ENCODE data around the gene SEC24B. TPM values are rescaled to one million over a fixed set of nuclear protein-coding genes. Genes with fewer than 3 reads are reported as not detected.

SEC24B gene
- total RNA-seq, 1 experiment from 2014 or later: 35.0 TPM

DNA sequence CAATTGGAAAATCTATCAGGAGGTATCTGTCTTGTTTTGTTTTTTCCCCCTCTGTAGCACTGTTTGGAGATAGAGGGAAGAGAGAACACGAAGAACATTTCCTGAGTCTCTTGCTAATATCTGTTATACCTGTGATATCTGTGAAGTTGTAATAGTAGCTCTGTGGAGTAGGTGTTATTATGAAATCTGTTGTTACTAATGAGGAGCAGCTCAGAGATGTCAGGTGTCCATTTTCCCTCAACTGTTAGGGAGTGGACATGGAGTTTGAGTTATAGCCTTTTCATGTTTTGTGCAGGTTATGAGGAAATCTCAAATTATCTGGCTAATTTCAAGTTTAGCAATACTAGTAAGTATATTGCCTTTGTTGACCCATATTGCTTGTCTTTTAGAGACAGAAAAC, 52.4 kb downstream of the SEC24B start:
- no peak for TF ChIP-seq CTCF (IDR thresholded peaks at IDR 0.05; ENCODE audit: unreplicated experiment)
- Mint-ChIP-seq H3K27me3 (ENCODE audit: insufficient read depth, unreplicated experiment) (no peaks in the 10 kb centered on the region), H3K36me3 (ENCODE audit: insufficient read depth, unreplicated experiment) (peaks cover 44% of the 10 kb centered on the region), H3K27ac (ENCODE audit: low read depth, unreplicated experiment) (no peak overlapping the region), H3K4me3 (ENCODE audit: unreplicated experiment) (no peak overlapping the region), H3K4me1 (ENCODE audit: insufficient read depth, unreplicated experiment) (peaks cover 11% of the 10 kb centered on the region), H3K9me3 (ENCODE audit: unreplicated experiment) (no peaks in the 10 kb centered on the region)
- BruUV-seq (replicated peaks): no TSS peak
- ChIA-PET POLR2A (interaction anchor here (0.6 to 1.5 kb wide), 5 partner anchors 12 to 52 kb away, joined by 3 to 4 read pairs (median 3); no protein-coding TSS in a partner anchor), CTCF (interaction anchor here (0.9 to 1.6 kb wide), 4 partner anchors 42 to 58 kb away, joined by 3 to 5 read pairs (median 4); no protein-coding TSS in a partner anchor)
- intact Hi-C loops (cut with micrococcal nuclease): no loop called here
- DNase-seq (ENCODE audit: unreplicated experiment): no peak

DNA sequence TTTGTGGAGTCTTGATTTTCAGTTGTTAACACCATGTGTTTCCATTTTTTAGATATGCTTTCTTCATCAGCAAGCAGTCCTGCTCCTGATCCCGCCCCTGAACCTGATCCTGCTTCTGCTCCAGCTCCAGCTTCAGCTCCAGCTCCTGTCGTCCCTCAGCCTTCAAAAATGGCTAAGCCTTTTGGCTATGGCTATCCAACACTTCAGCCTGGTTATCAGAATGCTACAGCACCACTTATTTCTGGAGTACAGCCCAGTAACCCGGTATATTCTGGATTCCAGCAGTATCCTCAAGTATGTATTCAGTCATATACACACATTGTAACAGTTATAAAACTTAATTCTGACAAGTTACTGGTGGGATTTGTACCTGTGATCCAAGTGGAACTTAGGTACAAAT, 60.9 kb downstream of the SEC24B start:
- TF ChIP-seq CTCF (IDR thresholded peaks at IDR 0.05; ENCODE audit: unreplicated experiment): no peak
- Mint-ChIP-seq H3K9me3 (ENCODE audit: unreplicated experiment) (no peaks in the 10 kb centered on the region), H3K36me3 (ENCODE audit: insufficient read depth, unreplicated experiment) (peaks cover 46% of the 10 kb centered on the region), H3K27me3 (ENCODE audit: insufficient read depth, unreplicated experiment) (no peaks in the 10 kb centered on the region), H3K4me1 (ENCODE audit: insufficient read depth, unreplicated experiment) (no peaks in the 10 kb centered on the region), H3K27ac (ENCODE audit: low read depth, unreplicated experiment) (no peak overlapping the region), H3K4me3 (ENCODE audit: unreplicated experiment) (no peak overlapping the region)
- ChIA-PET POLR2A (interaction anchor here (0.9 kb wide), 1 partner anchor 62 kb away, joined by 3 read pairs; no protein-coding TSS in a partner anchor), CTCF (interaction anchor here (0.9 to 1.0 kb wide), 2 partner anchors 60 to 62 kb away, joined by 3 read pairs; no protein-coding TSS in a partner anchor)
- no TSS peak for BruUV-seq (replicated peaks)
- DNase-seq (ENCODE audit: unreplicated experiment): no peak
- intact Hi-C loops (cut with micrococcal nuclease): loop anchor here (10.0 kb wide), 1 partner anchor 60 kb away; the partner anchor contains the start of gene SEC24B

DNA sequence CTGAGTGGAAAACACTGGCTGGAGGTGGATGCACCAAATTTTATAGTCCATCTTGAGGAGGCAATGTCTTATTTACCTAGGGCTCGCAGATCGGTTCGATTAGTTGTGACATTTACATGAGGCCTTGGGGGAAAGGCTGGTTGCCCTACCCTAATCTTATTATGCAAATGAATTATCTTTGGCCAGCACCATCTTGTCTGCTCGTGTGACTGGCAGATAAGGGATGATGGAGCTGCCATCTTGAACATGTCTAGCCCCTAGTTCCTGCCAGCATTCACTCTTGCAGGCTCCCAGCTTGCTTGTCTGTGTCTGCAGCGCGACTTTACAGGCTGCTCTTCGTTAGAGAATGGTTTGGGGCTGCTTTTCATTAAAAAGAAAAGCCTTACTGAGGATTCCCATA, 61.9 kb downstream of the SEC24B start:
- Mint-ChIP-seq H3K4me1 (ENCODE audit: insufficient read depth, unreplicated experiment) (no peaks in the 10 kb centered on the region), H3K4me3 (ENCODE audit: unreplicated experiment) (no peak overlapping the region), H3K36me3 (ENCODE audit: insufficient read depth, unreplicated experiment) (peaks cover 55% of the 10 kb centered on the region), H3K27ac (ENCODE audit: low read depth, unreplicated experiment) (no peak overlapping the region), H3K9me3 (ENCODE audit: unreplicated experiment) (no peaks in the 10 kb centered on the region), H3K27me3 (ENCODE audit: insufficient read depth, unreplicated experiment) (no peaks in the 10 kb centered on the region)
- no peak for DNase-seq (ENCODE audit: unreplicated experiment)
- CTCF ChIA-PET: interaction anchor here (0.6 kb wide), 1 partner anchor 70 kb away, joined by 3 read pairs; no protein-coding TSS in a partner anchor
- intact Hi-C loops (cut with micrococcal nuclease): loop anchor here (10.0 kb wide), 1 partner anchor 61 kb away; the partner anchor contains the start of gene SEC24B
- TF ChIP-seq CTCF (IDR thresholded peaks at IDR 0.05; ENCODE audit: unreplicated experiment): no peak
- POLR2A ChIA-PET: interaction anchor here (1.0 kb wide), 1 partner anchor 62 kb away, joined by 4 read pairs; no protein-coding TSS in a partner anchor
- BruUV-seq (replicated peaks): no TSS peak

DNA sequence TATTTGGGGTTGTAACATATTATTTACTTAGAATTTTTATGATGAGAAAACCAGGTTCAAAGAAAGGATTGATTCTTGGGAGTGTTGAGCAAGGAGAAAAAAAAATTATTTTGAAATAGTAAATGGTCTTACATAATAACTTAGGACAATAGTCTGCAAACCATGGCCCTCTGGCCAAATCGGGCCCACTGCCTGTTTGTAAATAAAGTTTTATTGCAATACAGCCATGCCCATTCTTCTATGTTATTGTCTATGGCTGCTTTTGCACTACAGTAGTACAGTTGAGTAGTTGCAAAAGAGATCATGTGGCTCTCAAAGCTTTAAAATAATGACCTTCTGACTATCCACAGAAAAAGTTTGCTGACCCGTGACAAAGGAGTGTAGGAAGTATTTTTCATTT, 63.3 kb downstream of the SEC24B start:
- H3K27me3 Mint-ChIP-seq (ENCODE audit: insufficient read depth, unreplicated experiment): no peaks in the 10 kb centered on the region
- H3K4me1 Mint-ChIP-seq (ENCODE audit: insufficient read depth, unreplicated experiment): no peaks in the 10 kb centered on the region
- intact Hi-C loops (cut with micrococcal nuclease): loop anchor here (10.0 kb wide), 1 partner anchor 62 kb away; the partner anchor contains the start of gene SEC24B
- ChIA-PET CTCF (interaction anchor here (0.9 to 1.0 kb wide), 2 partner anchors 8 to 64 kb away, joined by 3 read pairs; no protein-coding TSS in a partner anchor), POLR2A (no interaction called here)
- H3K4me3 Mint-ChIP-seq (ENCODE audit: unreplicated experiment): no peak overlapping the region
- no peak for TF ChIP-seq CTCF (IDR thresholded peaks at IDR 0.05; ENCODE audit: unreplicated experiment)
- peak; percentile 1 for DNase-seq (ENCODE audit: unreplicated experiment)
- no peaks in the 10 kb centered on the region for H3K9me3 Mint-ChIP-seq (ENCODE audit: unreplicated experiment)
- TSS peak; percentile 5 for BruUV-seq (replicated peaks)
- no peak overlapping the region for H3K27ac Mint-ChIP-seq (ENCODE audit: low read depth, unreplicated experiment)
- peaks cover 69% of the 10 kb centered on the region for H3K36me3 Mint-ChIP-seq (ENCODE audit: insufficient read depth, unreplicated experiment)

Data from MCF 10A (cell line).